Measurements from ENCODE around the gene KRTAP5-6.

GRCh38 chr11:1745701-1746320, 48.8 kb downstream of the KRTAP5-6 start:
- no peak for TF ChIP-seq CTCF (IDR thresholded peaks at IDR 0.05)
- TF ChIP-seq POLR2AphosphoS5 (IDR thresholded peaks at IDR 0.05), result no peak
- TF ChIP-seq POLR2A (IDR thresholded peaks at IDR 0.05), result no peak
- TF ChIP-seq EP300 (IDR thresholded peaks at IDR 0.05), result no peak

All from suprapubic skin (tissue), 4 donors.